HG02588 (cell line): ENCODE measurements around the gene ATP9B.

ENCODE experiments used
- ATAC-seq: cut with Tn5 transposase; IDR thresholded peaks from one replicate; pipeline ENCODE4 v1.9.1; 2021; ENCODE audit warnings: mild to moderate bottlenecking, moderate library complexity; ENCODE audit not compliant: unreplicated experiment

The ATP9B gene

GRCh38 chr18:79068937-79069716 is at the start of gene ATP9B:
Gene ATP9B, plus strand, starts transcription at chr18:79069394. Its CDS starts 17 bp downstream, at chr18:79069411.
- ATAC-seq = peak; percentile 86

- ATAC-seq = no peak
Measured at GRCh38 chr18:79019881-79020280, 49.3 kb upstream of the ATP9B start.

- no peak for ATAC-seq
Measured at GRCh38 chr18:79022603-79023002, 46.6 kb upstream of the ATP9B start.

GRCh38 chr18:79026491-79026890 is 42.7 kb upstream of the ATP9B start:
- ATAC-seq = no peak

GRCh38 chr18:79030680-79031079 is 38.5 kb upstream of the ATP9B start:
- no peak for ATAC-seq

- no peak for ATAC-seq
Measured at GRCh38 chr18:79042276-79042675, 26.9 kb upstream of the ATP9B start.

- ATAC-seq = no peak
Measured at GRCh38 chr18:79043288-79043687, 25.9 kb upstream of the ATP9B start.

- ATAC-seq = no peak
Measured at GRCh38 chr18:79046522-79046921, 22.7 kb upstream of the ATP9B start.

- no peak for ATAC-seq
Measured at GRCh38 chr18:79047556-79048244, 21.5 kb upstream of the ATP9B start.

GRCh38 chr18:79048245-79048632 is 21.0 kb upstream of the ATP9B start:
- ATAC-seq = no peak

- no peak for ATAC-seq
Measured at GRCh38 chr18:79049506-79049905, 19.7 kb upstream of the ATP9B start.

GRCh38 chr18:79050005-79050404 is 19.2 kb upstream of the ATP9B start:
- no peak for ATAC-seq

GRCh38 chr18:79056827-79057367 is 12.3 kb upstream of the ATP9B start:
- no peak for ATAC-seq

- peak; percentile 50 for ATAC-seq
Measured at GRCh38 chr18:79058007-79058406, 11.2 kb upstream of the ATP9B start.

GRCh38 chr18:79062806-79063205 is 6.4 kb upstream of the ATP9B start:
- no peak for ATAC-seq

- ATAC-seq = no peak
Measured at GRCh38 chr18:79064228-79064627, 5.0 kb upstream of the ATP9B start.

- ATAC-seq = no peak
Measured at GRCh38 chr18:79065802-79066201, 3.4 kb upstream of the ATP9B start.

GRCh38 chr18:79067611-79068010 is 1.6 kb upstream of the ATP9B start:
- no peak for ATAC-seq

GRCh38 chr18:79068341-79068936 is 755 bp upstream of the ATP9B start:
- peak; percentile 31 for ATAC-seq

- peak; percentile 18 for ATAC-seq
Measured at GRCh38 chr18:79069717-79070151, 540 bp downstream of the ATP9B start.

GRCh38 chr18:79070486-79070885 is 1.3 kb downstream of the ATP9B start:
- no peak for ATAC-seq

GRCh38 chr18:79071037-79071436 is 1.8 kb downstream of the ATP9B start:
- no peak for ATAC-seq
